ENCODE results near the gene DTX3L. TPM values are rescaled to one million over a fixed set of nuclear protein-coding genes. Genes with fewer than 3 reads are reported as not detected.

DTX3L gene
- total and polyA plus RNA-seq, 9 of the 15 experiments (the other 6 are each of a cell fraction or from before 2014, with no cell fraction given), result 2.3 to 6.5 (median 3.0) TPM

DNA sequence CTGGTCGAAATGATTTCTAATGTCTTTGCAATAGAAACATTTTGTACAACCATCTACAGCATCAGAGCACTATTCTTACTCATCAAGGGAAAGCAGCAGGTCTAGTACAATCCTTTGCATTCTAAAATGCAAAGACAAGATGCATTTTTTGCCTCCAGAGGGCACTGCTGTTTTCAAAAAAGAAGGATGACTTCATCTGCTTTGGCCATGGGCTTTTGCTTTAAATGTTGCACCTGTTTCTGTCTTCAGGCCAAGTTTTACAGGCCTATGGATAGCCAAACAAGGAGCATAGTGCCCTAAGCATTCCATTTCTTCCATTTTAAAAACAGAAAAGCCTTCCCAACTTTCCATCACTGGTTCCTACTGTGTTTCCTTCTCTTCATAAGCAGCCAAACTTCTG, 3.5 kb upstream of the DTX3L start (continued):
- TF ChIP-seq, protein P1, sequence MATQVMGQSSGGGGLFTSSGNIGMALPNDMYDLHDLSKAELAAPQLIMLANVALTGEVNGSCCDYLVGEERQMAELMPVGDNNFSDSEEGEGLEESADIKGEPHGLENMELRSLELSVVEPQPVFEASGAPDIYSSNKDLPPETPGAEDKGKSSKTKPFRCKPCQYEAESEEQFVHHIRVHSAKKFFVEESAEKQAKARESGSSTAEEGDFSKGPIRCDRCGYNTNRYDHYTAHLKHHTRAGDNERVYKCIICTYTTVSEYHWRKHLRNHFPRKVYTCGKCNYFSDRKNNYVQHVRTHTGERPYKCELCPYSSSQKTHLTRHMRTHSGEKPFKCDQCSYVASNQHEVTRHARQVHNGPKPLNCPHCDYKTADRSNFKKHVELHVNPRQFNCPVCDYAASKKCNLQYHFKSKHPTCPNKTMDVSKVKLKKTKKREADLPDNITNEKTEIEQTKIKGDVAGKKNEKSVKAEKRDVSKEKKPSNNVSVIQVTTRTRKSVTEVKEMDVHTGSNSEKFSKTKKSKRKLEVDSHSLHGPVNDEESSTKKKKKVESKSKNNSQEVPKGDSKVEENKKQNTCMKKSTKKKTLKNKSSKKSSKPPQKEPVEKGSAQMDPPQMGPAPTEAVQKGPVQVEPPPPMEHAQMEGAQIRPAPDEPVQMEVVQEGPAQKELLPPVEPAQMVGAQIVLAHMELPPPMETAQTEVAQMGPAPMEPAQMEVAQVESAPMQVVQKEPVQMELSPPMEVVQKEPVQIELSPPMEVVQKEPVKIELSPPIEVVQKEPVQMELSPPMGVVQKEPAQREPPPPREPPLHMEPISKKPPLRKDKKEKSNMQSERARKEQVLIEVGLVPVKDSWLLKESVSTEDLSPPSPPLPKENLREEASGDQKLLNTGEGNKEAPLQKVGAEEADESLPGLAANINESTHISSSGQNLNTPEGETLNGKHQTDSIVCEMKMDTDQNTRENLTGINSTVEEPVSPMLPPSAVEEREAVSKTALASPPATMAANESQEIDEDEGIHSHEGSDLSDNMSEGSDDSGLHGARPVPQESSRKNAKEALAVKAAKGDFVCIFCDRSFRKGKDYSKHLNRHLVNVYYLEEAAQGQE (IDR thresholded peaks at IDR 0.05; ENCODE audit: borderline replicate concordance), result peak; percentile 56; the same call in 1 of the 2 replicates
- TF ChIP-seq, protein P1 (CRISPR knock-in tag; IDR thresholded peaks at IDR 0.05; ENCODE audit: low read depth), result no peak
- TF ChIP-seq SMAD3 (CRISPR knock-in tag; conservative IDR thresholded peaks at IDR 0.05) (no peak), RAD21 (CRISPR knock-in tag; conservative IDR thresholded peaks at IDR 0.05 in 1 of 2, IDR thresholded peaks at IDR 0.05 in 1 of 2) (peak; percentile 64 to 76), C11orf30 (IDR thresholded peaks at IDR 0.05; ENCODE audit: low read depth) (no peak), CBFA2T2 (conservative IDR thresholded peaks at IDR 0.05) (no peak), TARDBP (IDR thresholded peaks at IDR 0.05) (no peak)
- TF ChIP-seq, protein P2, sequence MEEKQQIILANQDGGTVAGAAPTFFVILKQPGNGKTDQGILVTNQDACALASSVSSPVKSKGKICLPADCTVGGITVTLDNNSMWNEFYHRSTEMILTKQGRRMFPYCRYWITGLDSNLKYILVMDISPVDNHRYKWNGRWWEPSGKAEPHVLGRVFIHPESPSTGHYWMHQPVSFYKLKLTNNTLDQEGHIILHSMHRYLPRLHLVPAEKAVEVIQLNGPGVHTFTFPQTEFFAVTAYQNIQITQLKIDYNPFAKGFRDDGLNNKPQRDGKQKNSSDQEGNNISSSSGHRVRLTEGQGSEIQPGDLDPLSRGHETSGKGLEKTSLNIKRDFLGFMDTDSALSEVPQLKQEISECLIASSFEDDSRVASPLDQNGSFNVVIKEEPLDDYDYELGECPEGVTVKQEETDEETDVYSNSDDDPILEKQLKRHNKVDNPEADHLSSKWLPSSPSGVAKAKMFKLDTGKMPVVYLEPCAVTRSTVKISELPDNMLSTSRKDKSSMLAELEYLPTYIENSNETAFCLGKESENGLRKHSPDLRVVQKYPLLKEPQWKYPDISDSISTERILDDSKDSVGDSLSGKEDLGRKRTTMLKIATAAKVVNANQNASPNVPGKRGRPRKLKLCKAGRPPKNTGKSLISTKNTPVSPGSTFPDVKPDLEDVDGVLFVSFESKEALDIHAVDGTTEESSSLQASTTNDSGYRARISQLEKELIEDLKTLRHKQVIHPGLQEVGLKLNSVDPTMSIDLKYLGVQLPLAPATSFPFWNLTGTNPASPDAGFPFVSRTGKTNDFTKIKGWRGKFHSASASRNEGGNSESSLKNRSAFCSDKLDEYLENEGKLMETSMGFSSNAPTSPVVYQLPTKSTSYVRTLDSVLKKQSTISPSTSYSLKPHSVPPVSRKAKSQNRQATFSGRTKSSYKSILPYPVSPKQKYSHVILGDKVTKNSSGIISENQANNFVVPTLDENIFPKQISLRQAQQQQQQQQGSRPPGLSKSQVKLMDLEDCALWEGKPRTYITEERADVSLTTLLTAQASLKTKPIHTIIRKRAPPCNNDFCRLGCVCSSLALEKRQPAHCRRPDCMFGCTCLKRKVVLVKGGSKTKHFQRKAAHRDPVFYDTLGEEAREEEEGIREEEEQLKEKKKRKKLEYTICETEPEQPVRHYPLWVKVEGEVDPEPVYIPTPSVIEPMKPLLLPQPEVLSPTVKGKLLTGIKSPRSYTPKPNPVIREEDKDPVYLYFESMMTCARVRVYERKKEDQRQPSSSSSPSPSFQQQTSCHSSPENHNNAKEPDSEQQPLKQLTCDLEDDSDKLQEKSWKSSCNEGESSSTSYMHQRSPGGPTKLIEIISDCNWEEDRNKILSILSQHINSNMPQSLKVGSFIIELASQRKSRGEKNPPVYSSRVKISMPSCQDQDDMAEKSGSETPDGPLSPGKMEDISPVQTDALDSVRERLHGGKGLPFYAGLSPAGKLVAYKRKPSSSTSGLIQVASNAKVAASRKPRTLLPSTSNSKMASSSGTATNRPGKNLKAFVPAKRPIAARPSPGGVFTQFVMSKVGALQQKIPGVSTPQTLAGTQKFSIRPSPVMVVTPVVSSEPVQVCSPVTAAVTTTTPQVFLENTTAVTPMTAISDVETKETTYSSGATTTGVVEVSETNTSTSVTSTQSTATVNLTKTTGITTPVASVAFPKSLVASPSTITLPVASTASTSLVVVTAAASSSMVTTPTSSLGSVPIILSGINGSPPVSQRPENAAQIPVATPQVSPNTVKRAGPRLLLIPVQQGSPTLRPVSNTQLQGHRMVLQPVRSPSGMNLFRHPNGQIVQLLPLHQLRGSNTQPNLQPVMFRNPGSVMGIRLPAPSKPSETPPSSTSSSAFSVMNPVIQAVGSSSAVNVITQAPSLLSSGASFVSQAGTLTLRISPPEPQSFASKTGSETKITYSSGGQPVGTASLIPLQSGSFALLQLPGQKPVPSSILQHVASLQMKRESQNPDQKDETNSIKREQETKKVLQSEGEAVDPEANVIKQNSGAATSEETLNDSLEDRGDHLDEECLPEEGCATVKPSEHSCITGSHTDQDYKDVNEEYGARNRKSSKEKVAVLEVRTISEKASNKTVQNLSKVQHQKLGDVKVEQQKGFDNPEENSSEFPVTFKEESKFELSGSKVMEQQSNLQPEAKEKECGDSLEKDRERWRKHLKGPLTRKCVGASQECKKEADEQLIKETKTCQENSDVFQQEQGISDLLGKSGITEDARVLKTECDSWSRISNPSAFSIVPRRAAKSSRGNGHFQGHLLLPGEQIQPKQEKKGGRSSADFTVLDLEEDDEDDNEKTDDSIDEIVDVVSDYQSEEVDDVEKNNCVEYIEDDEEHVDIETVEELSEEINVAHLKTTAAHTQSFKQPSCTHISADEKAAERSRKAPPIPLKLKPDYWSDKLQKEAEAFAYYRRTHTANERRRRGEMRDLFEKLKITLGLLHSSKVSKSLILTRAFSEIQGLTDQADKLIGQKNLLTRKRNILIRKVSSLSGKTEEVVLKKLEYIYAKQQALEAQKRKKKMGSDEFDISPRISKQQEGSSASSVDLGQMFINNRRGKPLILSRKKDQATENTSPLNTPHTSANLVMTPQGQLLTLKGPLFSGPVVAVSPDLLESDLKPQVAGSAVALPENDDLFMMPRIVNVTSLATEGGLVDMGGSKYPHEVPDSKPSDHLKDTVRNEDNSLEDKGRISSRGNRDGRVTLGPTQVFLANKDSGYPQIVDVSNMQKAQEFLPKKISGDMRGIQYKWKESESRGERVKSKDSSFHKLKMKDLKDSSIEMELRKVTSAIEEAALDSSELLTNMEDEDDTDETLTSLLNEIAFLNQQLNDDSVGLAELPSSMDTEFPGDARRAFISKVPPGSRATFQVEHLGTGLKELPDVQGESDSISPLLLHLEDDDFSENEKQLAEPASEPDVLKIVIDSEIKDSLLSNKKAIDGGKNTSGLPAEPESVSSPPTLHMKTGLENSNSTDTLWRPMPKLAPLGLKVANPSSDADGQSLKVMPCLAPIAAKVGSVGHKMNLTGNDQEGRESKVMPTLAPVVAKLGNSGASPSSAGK (IDR thresholded peaks at IDR 0.05), result no peak

All from K562 (cell line).